ENCODE measurements around the gene NUP58.

DNA sequence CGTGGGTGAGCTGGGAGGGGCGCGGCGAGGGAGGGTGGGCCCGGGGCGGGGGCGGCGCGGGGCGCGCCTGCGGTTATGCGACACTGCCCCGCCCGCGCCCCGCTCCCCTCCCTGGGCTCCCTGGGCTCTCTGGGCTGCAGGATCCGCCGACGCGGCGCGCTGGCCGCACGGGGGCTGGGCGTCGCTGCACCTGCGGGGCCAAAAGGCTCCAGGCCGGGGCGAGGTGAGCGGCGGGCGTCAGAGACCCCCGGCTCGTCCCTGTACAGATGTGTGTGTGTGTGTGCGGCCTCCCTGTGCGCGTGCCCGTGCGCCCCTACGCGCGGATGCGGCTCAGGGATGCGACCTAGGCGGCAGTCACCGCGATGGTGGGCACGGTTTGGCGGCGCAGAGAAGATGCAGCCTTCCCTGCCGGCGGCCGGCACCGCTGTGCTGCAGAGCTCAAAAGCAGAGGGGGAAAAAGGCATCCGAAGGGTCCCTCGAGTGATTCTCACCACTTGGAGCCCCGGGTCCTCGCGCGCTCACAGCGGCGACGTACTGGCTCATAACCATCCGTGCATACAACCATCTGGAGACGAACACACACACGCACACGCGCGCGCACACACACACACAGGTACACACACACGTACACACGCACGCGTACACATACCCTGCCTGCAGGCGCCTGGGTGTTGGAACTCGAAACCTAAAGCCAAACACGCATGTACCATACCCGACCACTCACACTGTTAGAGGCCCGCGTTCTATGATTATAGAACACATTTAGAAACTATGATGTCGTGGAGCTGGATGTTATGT, 71.1 kb downstream of the NUP58 start:
- TF ChIP-seq, protein P1, sequence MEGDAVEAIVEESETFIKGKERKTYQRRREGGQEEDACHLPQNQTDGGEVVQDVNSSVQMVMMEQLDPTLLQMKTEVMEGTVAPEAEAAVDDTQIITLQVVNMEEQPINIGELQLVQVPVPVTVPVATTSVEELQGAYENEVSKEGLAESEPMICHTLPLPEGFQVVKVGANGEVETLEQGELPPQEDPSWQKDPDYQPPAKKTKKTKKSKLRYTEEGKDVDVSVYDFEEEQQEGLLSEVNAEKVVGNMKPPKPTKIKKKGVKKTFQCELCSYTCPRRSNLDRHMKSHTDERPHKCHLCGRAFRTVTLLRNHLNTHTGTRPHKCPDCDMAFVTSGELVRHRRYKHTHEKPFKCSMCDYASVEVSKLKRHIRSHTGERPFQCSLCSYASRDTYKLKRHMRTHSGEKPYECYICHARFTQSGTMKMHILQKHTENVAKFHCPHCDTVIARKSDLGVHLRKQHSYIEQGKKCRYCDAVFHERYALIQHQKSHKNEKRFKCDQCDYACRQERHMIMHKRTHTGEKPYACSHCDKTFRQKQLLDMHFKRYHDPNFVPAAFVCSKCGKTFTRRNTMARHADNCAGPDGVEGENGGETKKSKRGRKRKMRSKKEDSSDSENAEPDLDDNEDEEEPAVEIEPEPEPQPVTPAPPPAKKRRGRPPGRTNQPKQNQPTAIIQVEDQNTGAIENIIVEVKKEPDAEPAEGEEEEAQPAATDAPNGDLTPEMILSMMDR (IDR thresholded peaks at IDR 0.05), result no peak
- TF ChIP-seq POLR2A (IDR thresholded peaks at IDR 0.05), result no peak

All from breast epithelium (tissue), 3 donors.